Lower leg skin (tissue), 4 donors: ENCODE measurements around the gene ROR1. TPM values are rescaled to one million over a fixed set of nuclear protein-coding genes. Genes with fewer than 3 reads are reported as not detected.

ENCODE experiments used
- DNase-seq, 2 donors: peaks; one replicate each; pipeline ENCODE4 v3.0.0-alpha.2; 2019; ENCODE audit warnings: low spot score in 2 of 2
- H3K4me3 ChIP-seq: fragments of 200-600 bp; sonication (generic); 2 replicates; pipeline ENCODE4 v1.5.1; 2017; ENCODE audit warnings: mild to moderate bottlenecking, low read depth; ENCODE audit not compliant: poor library complexity, severe bottlenecking
- POLR2A ChIP-seq, 2 donors: fragments of 450-650 bp; IDR thresholded peaks; one replicate each; pipeline ENCODE4 v1.6.1; 2016 to 2017; ENCODE audit warnings: antibody characterized with exemption in 2 of 2, mild to moderate bottlenecking in 1 of 2, moderate library complexity in 1 of 2
- WGBS, 2 donors: methylation state at CpG; one replicate each; pipeline ENCODE4 v1.1.5; 2018; 5-methylcytosine and 5-hydroxymethylcytosine counted together
- intact Hi-C: fragments of 100-400 bp; cut with DNase I; formaldehyde crosslinking; loops from one replicate; pipeline ENCODE4 v1.15.0; 2023; ENCODE audit warnings: low total_unique reads
- total RNA-seq, 4 donors: library from RNA; depleted of rRNA; stranded (reverse); fragments of >200 nt; gene quantifications; one replicate each; pipeline ENCODE4 v1.1.0, GENCODE V29; 2016
- TF ChIP-seq, protein P1 (sequence below), 3 donors: fragments of 450-650 bp; IDR thresholded peaks; one replicate each; pipeline ENCODE4 v1.5.1; 2016; ENCODE audit warnings: antibody characterized with exemption in 3 of 3, mild to moderate bottlenecking in 3 of 3, moderate library complexity in 2 of 3

ROR1 gene
- total RNA-seq, 4 donors from 2014 or later: 12.9 to 28.6 (median 22.5) TPM

DNA sequence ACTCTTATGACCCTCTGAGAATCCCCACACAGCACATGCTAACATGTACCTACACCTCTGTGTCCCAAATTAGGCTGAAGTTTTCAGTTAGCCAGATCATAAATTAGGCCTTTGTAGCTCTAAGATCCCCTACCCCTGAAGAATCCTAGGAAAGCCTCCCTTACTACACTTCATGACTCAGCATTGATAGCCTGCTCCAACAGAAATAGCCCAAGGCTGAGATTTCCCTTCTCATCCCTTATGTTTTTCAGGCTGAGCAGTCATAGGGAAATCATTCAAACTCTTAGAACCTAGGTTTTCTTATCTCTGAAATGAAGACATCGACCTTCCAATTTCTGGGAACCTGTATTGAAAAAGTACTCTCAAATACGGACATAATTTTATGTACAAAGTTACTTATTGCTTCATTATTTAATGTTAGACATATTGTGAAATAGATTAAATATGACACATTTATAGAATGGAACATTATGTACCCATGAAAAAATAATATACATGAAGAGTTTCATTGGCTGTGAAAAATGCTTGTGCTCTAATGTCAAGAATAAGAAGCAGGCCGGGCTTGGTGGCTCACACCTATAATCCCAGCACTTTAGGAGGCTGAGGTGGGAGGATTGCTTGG, 307.2 kb downstream of the ROR1 start:
- TF ChIP-seq, protein P1, sequence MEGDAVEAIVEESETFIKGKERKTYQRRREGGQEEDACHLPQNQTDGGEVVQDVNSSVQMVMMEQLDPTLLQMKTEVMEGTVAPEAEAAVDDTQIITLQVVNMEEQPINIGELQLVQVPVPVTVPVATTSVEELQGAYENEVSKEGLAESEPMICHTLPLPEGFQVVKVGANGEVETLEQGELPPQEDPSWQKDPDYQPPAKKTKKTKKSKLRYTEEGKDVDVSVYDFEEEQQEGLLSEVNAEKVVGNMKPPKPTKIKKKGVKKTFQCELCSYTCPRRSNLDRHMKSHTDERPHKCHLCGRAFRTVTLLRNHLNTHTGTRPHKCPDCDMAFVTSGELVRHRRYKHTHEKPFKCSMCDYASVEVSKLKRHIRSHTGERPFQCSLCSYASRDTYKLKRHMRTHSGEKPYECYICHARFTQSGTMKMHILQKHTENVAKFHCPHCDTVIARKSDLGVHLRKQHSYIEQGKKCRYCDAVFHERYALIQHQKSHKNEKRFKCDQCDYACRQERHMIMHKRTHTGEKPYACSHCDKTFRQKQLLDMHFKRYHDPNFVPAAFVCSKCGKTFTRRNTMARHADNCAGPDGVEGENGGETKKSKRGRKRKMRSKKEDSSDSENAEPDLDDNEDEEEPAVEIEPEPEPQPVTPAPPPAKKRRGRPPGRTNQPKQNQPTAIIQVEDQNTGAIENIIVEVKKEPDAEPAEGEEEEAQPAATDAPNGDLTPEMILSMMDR (IDR thresholded peaks at IDR 0.05): no peak
- TF ChIP-seq POLR2A (IDR thresholded peaks at IDR 0.05): no peak
- H3K4me3 ChIP-seq: no peak overlapping the region
- WGBS, 2 donors: 78 to 79% methylated on average over 3 of the region's 3 CpGs
- no peak for DNase-seq
- intact Hi-C loops: no loop called here

GRCh38 chr1:64082459-64082858, 308.6 kb downstream of the ROR1 start:
- TF ChIP-seq, protein P1 (IDR thresholded peaks at IDR 0.05): no peak
- no peak for TF ChIP-seq POLR2A (IDR thresholded peaks at IDR 0.05)
- no peak for DNase-seq
- no peak overlapping the region for H3K4me3 ChIP-seq
- WGBS, 2 donors: 67 to 83% methylated on average over 3 of the region's 3 CpGs
- intact Hi-C loops: no loop called here

- 59 to 78% methylated on average over 2 of the region's 2 CpGs for WGBS, 2 donors
Measured at GRCh38 chr1:64084451-64084850, 310.6 kb downstream of the ROR1 start.

DNA sequence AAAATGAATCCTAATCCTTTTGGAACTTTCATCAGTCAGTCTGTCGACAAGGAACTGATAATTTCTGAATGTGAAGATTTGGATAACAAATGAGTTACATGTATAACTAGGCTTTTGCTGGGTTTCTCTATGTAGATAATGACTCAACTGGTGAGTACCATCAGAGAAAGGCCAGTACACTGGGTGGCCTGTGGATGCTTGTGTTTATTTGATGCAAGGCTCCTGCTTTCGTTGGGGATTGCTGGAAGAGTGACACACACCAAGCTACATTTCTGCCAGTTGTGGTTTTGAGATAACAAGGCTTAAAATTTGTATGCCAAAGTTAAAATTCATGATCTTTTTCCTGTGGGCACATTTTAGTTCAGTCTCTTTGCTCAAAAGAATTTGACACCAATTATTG, 314.0 kb downstream of the ROR1 start:
- no peak overlapping the region for H3K4me3 ChIP-seq
- TF ChIP-seq POLR2A (IDR thresholded peaks at IDR 0.05): no peak
- TF ChIP-seq, protein P1 (IDR thresholded peaks at IDR 0.05): no peak

More at GRCh38 chr1:64084451-64084850, 310.6 kb downstream of the ROR1 start:
- TF ChIP-seq, protein P1 (IDR thresholded peaks at IDR 0.05): no peak
- no peak for TF ChIP-seq POLR2A (IDR thresholded peaks at IDR 0.05)
- intact Hi-C loops: no loop called here
- DNase-seq: no peak
- no peak overlapping the region for H3K4me3 ChIP-seq

GRCh38 chr1:64090436-64090835, 316.6 kb downstream of the ROR1 start:
- no peak for TF ChIP-seq POLR2A (IDR thresholded peaks at IDR 0.05)
- TF ChIP-seq, protein P1 (IDR thresholded peaks at IDR 0.05): no peak

More for the DNA sequence above, 314.0 kb downstream of the ROR1 start:
- intact Hi-C loops: no loop called here
- 49 to 61% methylated on average over 2 of the region's 2 CpGs for WGBS, 2 donors
- no peak for DNase-seq

More at GRCh38 chr1:64090436-64090835, 316.6 kb downstream of the ROR1 start:
- intact Hi-C loops: no loop called here
- WGBS, 2 donors: 56 to 63% methylated on average over 3 of the region's 3 CpGs
- DNase-seq: no peak
- no peak overlapping the region for H3K4me3 ChIP-seq
